Lower lobe of right lung (tissue), 2 donors: Measurements from ENCODE around the gene MRPL14. TPM values are rescaled to one million over a fixed set of nuclear protein-coding genes. Genes with fewer than 3 reads are reported as not detected.

ENCODE experiments used
- ATAC-seq, 2 donors: fragments of 200-7000 bp; cut with Tn5 transposase; one replicate each; pipeline ENCODE4 v1.9.1; 2020 to 2022; ENCODE audit warnings: mild to moderate bottlenecking in 2 of 2, moderate library complexity in 2 of 2
- DNase-seq: peaks from one replicate; pipeline ENCODE4 v3.0.0-alpha.2; 2020
- H3K27ac ChIP-seq: fragments of 200-600 bp; one replicate; pipeline ENCODE4 v1.8.0; 2022
- H3K27me3 ChIP-seq: fragments of 200-600 bp; one replicate; pipeline ENCODE4 v1.8.0; 2022; ENCODE audit warnings: low read depth
- H3K36me3 ChIP-seq: fragments of 200-600 bp; one replicate; pipeline ENCODE4 v1.8.0; 2022; ENCODE audit warnings: mild to moderate bottlenecking
- H3K4me1 ChIP-seq: fragments of 200-600 bp; one replicate; pipeline ENCODE4 v1.8.0; 2022
- H3K4me3 ChIP-seq: fragments of 200-600 bp; one replicate; pipeline ENCODE4 v1.8.0; 2022; ENCODE audit warnings: mild to moderate bottlenecking
- H3K9me3 ChIP-seq: fragments of 200-600 bp; one replicate; pipeline ENCODE4 v1.8.0; 2022
- CTCF ChIP-seq: fragments of 200-600 bp; IDR thresholded peaks from one replicate; pipeline ENCODE4 v1.8.0; 2022; ENCODE audit warnings: antibody characterized with exemption, mild to moderate bottlenecking
- intact Hi-C: fragments of 100-400 bp; cut with DNase I; formaldehyde crosslinking; loops from one replicate; pipeline ENCODE4 v1.11.0; 2022
- total RNA-seq: library from RNA; stranded (reverse); fragmentation: NEBNext Ultra II Directional; extraction: Animal tissue kit (Norgen Biotek cat#: 25700); gene quantifications from one replicate; pipeline ENCODE4 v1.2.1, GENCODE V29; 2021
- donor health status: DM: no; HTN: yes; CAD: no; lungs with severe emphysema.

MRPL14 gene
- total RNA-seq, 1 donor from 2014 or later: 83.9 TPM

- intact Hi-C loops: no loop called here
- no peak for ATAC-seq
Observed at GRCh38 chr6:44162876-44163625, 35.8 kb upstream of the MRPL14 start.

GRCh38 chr6:44161997-44162338 lies 34.7 kb upstream of the MRPL14 start:
- no peaks in the 10 kb centered on the region for H3K27me3 ChIP-seq
- H3K4me1 ChIP-seq: no peaks in the 10 kb centered on the region
- H3K36me3 ChIP-seq: no peaks in the 10 kb centered on the region
- intact Hi-C loops: no loop called here
- no peak for ATAC-seq
- no peak for DNase-seq
- H3K9me3 ChIP-seq: no peaks in the 10 kb centered on the region
- H3K4me3 ChIP-seq: no peak overlapping the region
- TF ChIP-seq CTCF: no peak
- no peak overlapping the region for H3K27ac ChIP-seq

More at GRCh38 chr6:44162876-44163625, 35.8 kb upstream of the MRPL14 start:
- no peak for DNase-seq
- H3K36me3 ChIP-seq: no peaks in the 10 kb centered on the region
- H3K4me1 ChIP-seq: no peaks in the 10 kb centered on the region
- no peaks in the 10 kb centered on the region for H3K27me3 ChIP-seq
- no peak for TF ChIP-seq CTCF
- no peak overlapping the region for H3K27ac ChIP-seq
- H3K4me3 ChIP-seq: no peak overlapping the region
- no peaks in the 10 kb centered on the region for H3K9me3 ChIP-seq

GRCh38 chr6:44158770-44159228 lies 31.5 kb upstream of the MRPL14 start, which contains the start of gene CAPN11:
CAPN11 (plus strand) TSS chr6:44158820; CDS start chr6:44158849, 29 bp downstream.
- no peak within 1 kb of the TSS for H3K27ac ChIP-seq
- no peaks in the 10 kb centered on the region for H3K27me3 ChIP-seq
- H3K4me3 ChIP-seq: no peak within 1 kb of the TSS
- DNase-seq (no peak), ATAC-seq (no peak)
- H3K4me1 ChIP-seq: no peaks in the 10 kb centered on the region
- TF ChIP-seq CTCF: no peak
- H3K9me3 ChIP-seq: no peaks in the 10 kb centered on the region
- H3K36me3 ChIP-seq: peaks cover 8% of the 10 kb centered on the region
- intact Hi-C loops: no loop called here

- H3K27ac ChIP-seq: no peak overlapping the region
- H3K4me1 ChIP-seq: no peaks in the 10 kb centered on the region
- no peak overlapping the region for H3K4me3 ChIP-seq
- H3K9me3 ChIP-seq: no peaks in the 10 kb centered on the region
- ATAC-seq (no peak), DNase-seq (no peak)
- H3K36me3 ChIP-seq: peaks cover 24% of the 10 kb centered on the region
- no peaks in the 10 kb centered on the region for H3K27me3 ChIP-seq
- no peak for TF ChIP-seq CTCF
- intact Hi-C loops: no loop called here
Observed at GRCh38 chr6:44157152-44157521, 29.9 kb upstream of the MRPL14 start.

GRCh38 chr6:44156494-44157151 lies 29.4 kb upstream of the MRPL14 start:
- intact Hi-C loops: no loop called here
- Histone ChIP-seq H3K4me1 (peaks cover 3% of the 10 kb centered on the region), H3K27ac (no peak overlapping the region), H3K4me3 (no peak overlapping the region), H3K27me3 (no peaks in the 10 kb centered on the region), H3K36me3 (peaks cover 24% of the 10 kb centered on the region), H3K9me3 (no peaks in the 10 kb centered on the region)
- TF ChIP-seq CTCF: no peak
- ATAC-seq (no peak), DNase-seq (no peak)
